GM21360 (cell line): Measurements from ENCODE around the gene DTNB.
A peak's percentile ranks its signal among the peaks of the same experiment; 100 is the strongest.

ENCODE experiments used
- ATAC-seq: cut with Tn5 transposase; IDR thresholded peaks from one replicate; pipeline ENCODE4 v1.9.1; 2021; ENCODE audit warnings: mild to moderate bottlenecking, moderate library complexity; ENCODE audit not compliant: unreplicated experiment

Gene DTNB

GRCh38 chr2:25400576-25401216, 272.7 kb downstream of the DTNB start:
- no peak for ATAC-seq

- no peak for ATAC-seq
Observed at GRCh38 chr2:25400169-25400568, 273.2 kb downstream of the DTNB start.

- no peak for ATAC-seq
Observed at GRCh38 chr2:25398534-25398933, 274.8 kb downstream of the DTNB start.

- ATAC-seq: no peak
Observed at GRCh38 chr2:25397777-25398176, 275.6 kb downstream of the DTNB start.

GRCh38 chr2:25389161-25389560, 284.2 kb downstream of the DTNB start:
- ATAC-seq: no peak

- no peak for ATAC-seq
Observed at GRCh38 chr2:25388491-25388890, 284.9 kb downstream of the DTNB start.

GRCh38 chr2:25387876-25388449, 285.4 kb downstream of the DTNB start:
- ATAC-seq: no peak

- ATAC-seq: no peak
Observed at GRCh38 chr2:25386971-25387875, 286.2 kb downstream of the DTNB start.

- no peak for ATAC-seq
Observed at GRCh38 chr2:25385910-25386309, 287.5 kb downstream of the DTNB start.

- ATAC-seq: no peak
Observed at GRCh38 chr2:25383806-25384205, 289.6 kb downstream of the DTNB start.

- no peak for ATAC-seq
Observed at GRCh38 chr2:25381502-25381901, 291.9 kb downstream of the DTNB start.

GRCh38 chr2:25380586-25381375, 292.6 kb downstream of the DTNB start:
- no peak for ATAC-seq

- ATAC-seq: no peak
Observed at GRCh38 chr2:25380023-25380422, 293.4 kb downstream of the DTNB start.

GRCh38 chr2:25379535-25379934, 293.8 kb downstream of the DTNB start:
- no peak for ATAC-seq

- ATAC-seq: no peak
Observed at GRCh38 chr2:25378731-25379490, 294.5 kb downstream of the DTNB start.

GRCh38 chr2:25377822-25378421, 295.5 kb downstream of the DTNB start:
- ATAC-seq: no peak

GRCh38 chr2:25376750-25377621, 296.4 kb downstream of the DTNB start:
- peak; percentile 92 for ATAC-seq

- no peak for ATAC-seq
Observed at GRCh38 chr2:25375989-25376545, 297.3 kb downstream of the DTNB start.
